HepG2 (cell line): ENCODE results near the gene FAM228B. TPM values are rescaled to one million over a fixed set of nuclear protein-coding genes. Genes with fewer than 3 reads are reported as not detected.

Experiments used
- ATAC-seq: fragments of 200-7000 bp; cut with Tn5 transposase; 3 replicates; pipeline ENCODE4 v1.9.1; 2020; ENCODE audit warnings: mild to moderate bottlenecking, moderate library complexity
- BruUV-seq: library from RNA; stranded (reverse); fragments of 400-500 nt; replicated peaks from 2 replicates; lab custom pipeline; 2021; lab: Mats Ljungman, UMichigan
- CTCF ChIA-PET: fragments of 300-600 bp; formaldehyde crosslinking; extraction: SDS; loops from one replicate; lab custom pipeline; 2021; ENCODE audit warnings: low total read pairs, inconsistent platforms, low intra/inter-chr PET ratio; lab: Yijun Ruan, JAX
- POLR2A ChIA-PET: fragments of 350-600 bp; sonication (Branson Sonifier 250); formaldehyde crosslinking; loops from one replicate; lab custom pipeline; 2020; ENCODE audit warnings: antibody characterized with exemption, inconsistent platforms; lab: Yijun Ruan, JAX
- DNase-seq: peaks from one replicate; pipeline ENCODE4 v3.0.0-alpha.2; 2015; ENCODE audit warnings: low spot score
- FAIRE-seq: peaks from 3 replicates; lab custom pipeline; 2011; peaks lifted over from hg19 to GRCh38; lab: Jason Lieb, UNC
- H2AFZ ChIP-seq: one replicate; pipeline ENCODE4 v1.6.1; 2011; ENCODE audit warnings: low read length, inconsistent platforms
- H3K27ac ChIP-seq: fragments of 300-600 bp; 3 replicates; pipeline ENCODE4 v1.8.0; 2011; ENCODE audit warnings: mixed run types, mild to moderate bottlenecking, mixed read lengths, low read length, inconsistent platforms; ENCODE audit not compliant: insufficient read depth; ENCODE audit errors: extremely low read length
- H3K27me3 ChIP-seq, 2 experiments: fragments of 200-600 bp in 1 of 2; 2 replicates in 1 of 2; 3 replicates in 1 of 2; pipeline versions ENCODE4 v1.6.0 to v1.8.0; 2011; ENCODE audit warnings: low read length in 2 of 2, mild to moderate bottlenecking in 2 of 2, moderate library complexity in 2 of 2, inconsistent platforms in 1 of 2; ENCODE audit not compliant: insufficient read depth in 2 of 2, control insufficient read depth in 1 of 2
- H3K36me3 ChIP-seq, 2 experiments: fragments of 200-600 bp in 1 of 2; replicated peaks in 1 of 2; 2 replicates in 1 of 2; 3 replicates in 1 of 2; pipeline versions ENCODE4 v1.5.1 to v1.8.0; 2011; ENCODE audit warnings: low read length in 2 of 2, inconsistent platforms in 1 of 2; ENCODE audit not compliant: insufficient read depth in 2 of 2, control insufficient read depth in 1 of 2
- H3K4me1 ChIP-seq: 2 replicates; pipeline ENCODE4 v1.5.1; 2012; ENCODE audit warnings: low read length, inconsistent platforms; ENCODE audit not compliant: insufficient read depth
- H3K4me2 ChIP-seq: 2 replicates; pipeline ENCODE4 v1.6.0; 2011; ENCODE audit warnings: low read depth, low read length, inconsistent platforms
- H3K4me3 ChIP-seq, 3 experiments: fragments of 200-600 bp in 1 of 3; sonication (generic), shearing (Covaris generic) in 1 of 3; replicated peaks in 1 of 3; 2 replicates each; pipeline ENCODE4 v1.5.1; 2011 to 2016; ENCODE audit warnings: low read length in 3 of 3, inconsistent platforms in 2 of 3, low read depth in 2 of 3, mild to moderate bottlenecking in 2 of 3, control low read depth in 1 of 3, mixed read lengths in 1 of 3; ENCODE audit not compliant: insufficient read depth in 1 of 3
- H3K79me2 ChIP-seq: one replicate; pipeline ENCODE4 v1.6.1; 2011; ENCODE audit warnings: low read length, inconsistent platforms; ENCODE audit not compliant: insufficient read depth
- H3K9ac ChIP-seq: 2 replicates; pipeline ENCODE4 v1.6.0; 2011; ENCODE audit warnings: mild to moderate bottlenecking, low read depth, low read length, inconsistent platforms; ENCODE audit not compliant: insufficient read depth
- H3K9me3 ChIP-seq: 2 replicates; pipeline ENCODE4 v1.5.1; 2012; ENCODE audit warnings: mild to moderate bottlenecking, low read length
- H4K20me1 ChIP-seq: 2 replicates; pipeline ENCODE4 v1.6.0; 2011; ENCODE audit warnings: inconsistent platforms, mild to moderate bottlenecking, low read length, moderate library complexity; ENCODE audit not compliant: insufficient read depth
- LCORL ChIP-seq, 2 experiments: fragments of 450-650 bp in 1 of 2; sonication (generic) in 1 of 2; formaldehyde crosslinking in 1 of 2; IDR thresholded peaks; 2 replicates each; pipeline versions ENCODE4 v1.5.0 to v1.6.1; 2017 to 2020; ENCODE audit warnings: antibody characterized with exemption in 1 of 2, missing genetic modification reagents in 1 of 2
- NFYC ChIP-seq: IDR thresholded peaks from 2 replicates; pipeline ENCODE4 v1.6.1; 2016; ENCODE audit warnings: missing genetic modification reagents, missing compliant biosample characterization
- ONECUT2 ChIP-seq: sonication (generic); formaldehyde crosslinking; IDR thresholded peaks from 2 replicates; pipeline ENCODE4 v1.4.0; 2020; ENCODE audit warnings: missing genetic modification reagents
- PCBP1 ChIP-seq: fragments of 200-400 bp; formaldehyde crosslinking; IDR thresholded peaks from 2 replicates; pipeline ENCODE4 v1.6.1; 2017; ENCODE audit warnings: mild to moderate bottlenecking, low read depth, low read length, borderline replicate concordance
- RAD51 ChIP-seq: fragments of 450-650 bp; IDR thresholded peaks from 2 replicates; pipeline ENCODE4 v1.6.1; 2016; ENCODE audit warnings: borderline replicate concordance
- SIN3A ChIP-seq: IDR thresholded peaks from 2 replicates; pipeline ENCODE4 v1.6.1; 2011; ENCODE audit warnings: low read depth, mild to moderate bottlenecking, control low read depth, low read length, borderline replicate concordance
- TAF1 ChIP-seq: sonication (generic); formaldehyde crosslinking; IDR thresholded peaks from 2 replicates; pipeline ENCODE4 v1.4.0; 2020; ENCODE audit warnings: missing genetic modification reagents
- ZNF138 ChIP-seq: sonication (generic); formaldehyde crosslinking; IDR thresholded peaks from 2 replicates; pipeline ENCODE4 v1.5.0; 2020; ENCODE audit warnings: mild to moderate bottlenecking, low read depth, missing genetic modification reagents
- ZNF292 ChIP-seq: sonication (generic); formaldehyde crosslinking; IDR thresholded peaks from 2 replicates; pipeline ENCODE4 v1.8.1; 2022; ENCODE audit warnings: mild to moderate bottlenecking, low read depth, missing genetic modification reagents, borderline replicate concordance
- ZNF709 ChIP-seq: sonication (generic); formaldehyde crosslinking; IDR thresholded peaks from 2 replicates; pipeline ENCODE4 v1.5.0; 2020; ENCODE audit warnings: mild to moderate bottlenecking, missing genetic modification reagents
- WGBS: methylation state at CpG from one replicate; pipeline ENCODE4 v1.1.6; 2017; ENCODE audit warnings: low lambda C conversion rate; 5-methylcytosine and 5-hydroxymethylcytosine counted together
- in situ Hi-C: cut with HindIII; loops from 2 replicates; pipeline ENCODE4 v1.10.0; 2017; ENCODE audit warnings: low pct_unique_long_range_greater_than_20kb; ENCODE audit not compliant: extremely low pct_ligation_motif_present
- intact Hi-C: fragments of 100-400 bp; cut with micrococcal nuclease; formaldehyde crosslinking; loops from one replicate; pipeline ENCODE4 v1.10.0; 2022; ENCODE audit not compliant: unreplicated experiment
- polyA plus RNA-seq, 8 experiments: library from polyadenylated mRNA; depleted of rRNA in 3 of 8; stranded (reverse) in 7 of 8; unstranded in 1 of 8; fragments of >200 nt; fragmentation: Illumina TruSeq in 4 of 8; extraction: Trizol in 4 of 8; gene quantifications; 2 replicates each; pipeline versions ENCODE4 v1.2.1 to v1.2.3, GENCODE V29; 2011 to 2016; ENCODE audit warnings: low read depth in 4 of 8, missing spikeins in 1 of 8, mixed read lengths in 1 of 8; ENCODE audit not compliant: insufficient read depth in 1 of 8
- total RNA-seq, 5 experiments: library from RNA; depleted of rRNA; stranded (reverse); fragments of >200 nt; fragmentation: Illumina TruSeq; extraction: Trizol; gene quantifications; 2 replicates each; pipeline ENCODE4 v1.2.3, GENCODE V29; 2016; ENCODE audit warnings: low read depth in 1 of 5
- TF ChIP-seq, protein P1 (sequence below): sonication (generic); formaldehyde crosslinking; IDR thresholded peaks from 2 replicates; pipeline ENCODE4 v1.4.0; 2020; ENCODE audit warnings: missing genetic modification reagents

The FAM228B gene
- total and polyA plus RNA-seq, 2 of the 13 experiments (the other 11 are each of a cell fraction or from before 2014, with no cell fraction given): 0.79 to 1.1 TPM

DNA sequence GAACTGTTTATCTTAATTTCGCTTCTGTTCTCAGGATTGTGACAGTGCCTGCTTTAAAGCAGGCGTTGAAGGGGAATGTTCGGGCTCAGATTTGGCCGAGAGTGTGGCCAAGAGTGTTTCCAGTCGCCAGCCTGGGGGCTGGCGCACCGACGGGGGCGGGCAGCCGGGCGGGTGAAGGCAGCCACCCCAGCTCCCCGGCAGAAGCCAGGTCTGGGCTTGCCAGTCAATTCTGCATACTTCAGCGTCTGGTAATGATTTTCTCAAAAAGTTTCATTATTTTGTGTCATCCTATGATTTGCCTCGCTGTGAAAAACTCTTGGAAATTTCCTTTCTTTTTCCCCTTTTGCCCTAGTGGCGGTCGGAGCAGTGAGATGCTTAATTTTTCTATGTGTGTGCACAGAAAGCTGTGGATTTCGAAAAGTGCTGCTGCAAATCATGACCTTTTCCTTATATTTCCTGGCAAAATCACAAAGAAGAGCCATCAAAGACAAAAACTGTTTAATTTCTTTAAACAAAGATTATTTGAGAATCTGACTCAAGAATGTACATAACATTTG, 52.4 kb downstream of the FAM228B start:
- Histone ChIP-seq H3K27me3 (peaks cover 0 to 12% of the 10 kb centered on the region in 2 experiments; a peak in 2 of 5 replicates), H3K4me1 (no peaks in the 10 kb centered on the region), H4K20me1 (no peaks in the 10 kb centered on the region), H3K27ac (no peak overlapping the region), H3K4me2 (peak overlapping the region; percentile 25; the same call in 1 of the 2 replicates), H2AFZ (no peak overlapping the region), H3K79me2 (no peaks in the 10 kb centered on the region), H3K9me3 (no peaks in the 10 kb centered on the region), H3K36me3 (no peaks in the 10 kb centered on the region), H3K9ac (no peak overlapping the region), H3K4me3 (no peak overlapping the region)
- TF ChIP-seq ZNF138: no peak
- no peak for TF ChIP-seq RAD51
- TF ChIP-seq ZNF709: no peak
- no peak for TF ChIP-seq NFYC (CRISPR knock-in tag)
- TF ChIP-seq ONECUT2: no peak
- TF ChIP-seq TAF1 (CRISPR knock-in tag): no peak
- no peak for TF ChIP-seq SIN3A
- no peak for TF ChIP-seq LCORL (IDR thresholded peaks at IDR 0.05)
- no peak for TF ChIP-seq LCORL (CRISPR knock-in tag; IDR thresholded peaks at IDR 0.05)
- TF ChIP-seq ZNF292: no peak
- no peak for TF ChIP-seq PCBP1
- TF ChIP-seq, protein P1, sequence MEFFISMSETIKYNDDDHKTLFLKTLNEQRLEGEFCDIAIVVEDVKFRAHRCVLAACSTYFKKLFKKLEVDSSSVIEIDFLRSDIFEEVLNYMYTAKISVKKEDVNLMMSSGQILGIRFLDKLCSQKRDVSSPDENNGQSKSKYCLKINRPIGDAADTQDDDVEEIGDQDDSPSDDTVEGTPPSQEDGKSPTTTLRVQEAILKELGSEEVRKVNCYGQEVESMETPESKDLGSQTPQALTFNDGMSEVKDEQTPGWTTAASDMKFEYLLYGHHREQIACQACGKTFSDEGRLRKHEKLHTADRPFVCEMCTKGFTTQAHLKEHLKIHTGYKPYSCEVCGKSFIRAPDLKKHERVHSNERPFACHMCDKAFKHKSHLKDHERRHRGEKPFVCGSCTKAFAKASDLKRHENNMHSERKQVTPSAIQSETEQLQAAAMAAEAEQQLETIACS: no peak
- BruUV-seq: no TSS peak
- 51% methylated on average over 17 of the region's 17 CpGs for WGBS
- in situ Hi-C loops: no loop called here
- intact Hi-C loops: no loop called here
- POLR2A ChIA-PET: interaction anchor here (1.4 kb wide), 1 partner anchor 249 kb away, joined by 3 read pairs; the partner anchor contains the start of gene ATAD2B
- FAIRE-seq (no peak), ATAC-seq (peak; percentile 23; the same call in 1 of the 3 replicates), DNase-seq (no peak)
- CTCF ChIA-PET: no interaction called here
